Pancreas (tissue), 10 donors: ENCODE data around the gene KLHL18. TPM values are rescaled to one million over a fixed set of nuclear protein-coding genes. Genes with fewer than 3 reads are reported as not detected.
"Not testable (repeated sequence)": the region's sequence is repeated elsewhere in the genome, so short reads cannot be mapped to it uniquely, and the experiment has no call there.

Experiments used
- ATAC-seq, 4 donors: fragments of 200-7000 bp; cut with Tn5 transposase; one replicate each; pipeline versions ENCODE4 v1.8.0 to v1.9.1; 2020; ENCODE audit warnings: mild to moderate bottlenecking in 4 of 4, moderate library complexity in 4 of 4
- DNase-seq, 6 donors: peaks; one replicate each; pipeline ENCODE4 v3.0.0-alpha.2; 2020
- FAIRE-seq: peaks from 2 replicates; lab custom pipeline; 2012; peaks lifted over from hg19 to GRCh38; lab: Jason Lieb, UNC
- H3K27ac ChIP-seq, 4 donors: fragments of 200-600 bp; sonication (generic); 1 replicate in 3 of 4; 2 replicates in 1 of 4; pipeline versions ENCODE4 v1.5.0 to v1.8.0; 2020
- H3K27me3 ChIP-seq, 4 donors: fragments of 200-600 bp; one replicate each; pipeline ENCODE4 v1.8.0; 2021
- H3K36me3 ChIP-seq, 3 donors: fragments of 200-600 bp; sonication (generic) in 1 of 3; one replicate each; pipeline versions ENCODE4 v1.5.0 to v1.8.0; 2020 to 2021
- H3K4me1 ChIP-seq, 3 donors: fragments of 200-600 bp; one replicate each; pipeline ENCODE4 v1.8.0; 2021
- H3K4me3 ChIP-seq, 4 donors: fragments of 200-600 bp; sonication (generic) in 2 of 4; one replicate each; pipeline versions ENCODE4 v1.5.0 to v1.8.0; 2020 to 2021
- H3K9me3 ChIP-seq, 4 donors: fragments of 200-600 bp; one replicate each; pipeline ENCODE4 v1.8.0; 2021
- WGBS, 2 donors: extraction: QIAGEN DNeasy Blood & Tissue Kit; methylation state at CpG; one replicate each; pipeline ENCODE4 v1.1.7; 2013; 5-methylcytosine and 5-hydroxymethylcytosine counted together
- intact Hi-C, 3 donors: fragments of 100-400 bp; cut with DNase I; formaldehyde crosslinking; loops; one replicate each; pipeline versions ENCODE4 v1.11.1 to v1.14.2; 2022
- polyA plus RNA-seq, 2 donors: library from polyadenylated mRNA; stranded (reverse); fragments of 200-250 nt; gene quantifications; one replicate each; pipeline ENCODE4 v1.2.3, GENCODE V29; 2013
- total RNA-seq, 6 donors: library from RNA; stranded (reverse); fragmentation: NEBNext Ultra II Directional in 4 of 6; extraction: Animal tissue kit (Norgen Biotek cat#: 25700) in 4 of 6; gene quantifications; one replicate each; pipeline versions ENCODE4 v1.2.1 to v1.2.4, GENCODE V29; 2021 to 2023
- TF ChIP-seq, protein P1 (sequence below), 4 donors: fragments of 200-600 bp; sonication (generic) in 3 of 4; IDR thresholded peaks; one replicate each; pipeline versions ENCODE4 v1.5.0 to v1.8.0; 2021; ENCODE audit warnings: antibody characterized with exemption in 4 of 4
- donor health status: healthy with polysubstance abuse.
- donor health status: DM: no; HTN: no; CAD: no; lungs with moderate emphysema.
- donor health status: DM: no; HTN: no; CAD: no.
- donor health status: control.
- donor health status: control.
- donor health status: Bipolar disorder and iron deficiency.
- donor health status: DM: yes; HTN: yes; CAD: no.
- donor health status: DM: no; HTN: no; CAD: no.
- donor health status: DM: no; HTN: no; CAD: no.
- donor health status: DM: yes; HTN: yes; CAD: no.

The KLHL18 gene
- total and polyA plus RNA-seq, 8 donors: 6.1 to 14.5 (median 9.2) TPM

- Histone ChIP-seq H3K27ac (no peak overlapping the region), H3K4me3 (no peak overlapping the region), H3K36me3 (no peaks in the 10 kb centered on the region), H3K27me3 (no peaks in the 10 kb centered on the region), H3K9me3 (no peaks in the 10 kb centered on the region), H3K4me1 (no peaks in the 10 kb centered on the region)
- WGBS, 2 donors: 94 to 96% methylated on average over 1 of the region's 1 CpG
- intact Hi-C loops: no loop called here
- no peak for DNase-seq
- TF ChIP-seq, protein P1, sequence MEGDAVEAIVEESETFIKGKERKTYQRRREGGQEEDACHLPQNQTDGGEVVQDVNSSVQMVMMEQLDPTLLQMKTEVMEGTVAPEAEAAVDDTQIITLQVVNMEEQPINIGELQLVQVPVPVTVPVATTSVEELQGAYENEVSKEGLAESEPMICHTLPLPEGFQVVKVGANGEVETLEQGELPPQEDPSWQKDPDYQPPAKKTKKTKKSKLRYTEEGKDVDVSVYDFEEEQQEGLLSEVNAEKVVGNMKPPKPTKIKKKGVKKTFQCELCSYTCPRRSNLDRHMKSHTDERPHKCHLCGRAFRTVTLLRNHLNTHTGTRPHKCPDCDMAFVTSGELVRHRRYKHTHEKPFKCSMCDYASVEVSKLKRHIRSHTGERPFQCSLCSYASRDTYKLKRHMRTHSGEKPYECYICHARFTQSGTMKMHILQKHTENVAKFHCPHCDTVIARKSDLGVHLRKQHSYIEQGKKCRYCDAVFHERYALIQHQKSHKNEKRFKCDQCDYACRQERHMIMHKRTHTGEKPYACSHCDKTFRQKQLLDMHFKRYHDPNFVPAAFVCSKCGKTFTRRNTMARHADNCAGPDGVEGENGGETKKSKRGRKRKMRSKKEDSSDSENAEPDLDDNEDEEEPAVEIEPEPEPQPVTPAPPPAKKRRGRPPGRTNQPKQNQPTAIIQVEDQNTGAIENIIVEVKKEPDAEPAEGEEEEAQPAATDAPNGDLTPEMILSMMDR (IDR thresholded peaks at IDR 0.05): no peak
- no peak for ATAC-seq
- FAIRE-seq: no peak
Observed at GRCh38 chr3:47313341-47314055, 30.8 kb downstream of the KLHL18 start.

- WGBS, 2 donors: 95 to 98% methylated on average over 8 of the region's 8 CpGs
- H3K4me1 ChIP-seq: no peaks in the 10 kb centered on the region
- intact Hi-C loops: no loop called here
- ATAC-seq (no peak), FAIRE-seq (no peak), DNase-seq (no peak)
- no peaks in the 10 kb centered on the region for H3K27me3 ChIP-seq
- H3K9me3 ChIP-seq: no peaks in the 10 kb centered on the region
- H3K4me3 ChIP-seq: no peak overlapping the region
- TF ChIP-seq, protein P1 (IDR thresholded peaks at IDR 0.05): no peak
- H3K27ac ChIP-seq: no peak overlapping the region
- H3K36me3 ChIP-seq: no peaks in the 10 kb centered on the region
Observed at GRCh38 chr3:47314056-47314764, 31.5 kb downstream of the KLHL18 start.

- Histone ChIP-seq H3K36me3 (no peaks in the 10 kb centered on the region), H3K27ac (no peak overlapping the region), H3K9me3 (no peaks in the 10 kb centered on the region), H3K27me3 (no peaks in the 10 kb centered on the region), H3K4me1 (no peaks in the 10 kb centered on the region), H3K4me3 (no peak overlapping the region)
- WGBS, 2 donors: 84 to 85% methylated on average over 5 of the region's 5 CpGs
- intact Hi-C loops: no loop called here
- peak in 2 of 4 donors; percentile 23 to 34 for ATAC-seq
- TF ChIP-seq, protein P1 (IDR thresholded peaks at IDR 0.05): no peak
- no peak for FAIRE-seq
- DNase-seq: peak in 1 of 6 donors; percentile 16
Observed at GRCh38 chr3:47315069-47315647, 32.4 kb downstream of the KLHL18 start.

DNA sequence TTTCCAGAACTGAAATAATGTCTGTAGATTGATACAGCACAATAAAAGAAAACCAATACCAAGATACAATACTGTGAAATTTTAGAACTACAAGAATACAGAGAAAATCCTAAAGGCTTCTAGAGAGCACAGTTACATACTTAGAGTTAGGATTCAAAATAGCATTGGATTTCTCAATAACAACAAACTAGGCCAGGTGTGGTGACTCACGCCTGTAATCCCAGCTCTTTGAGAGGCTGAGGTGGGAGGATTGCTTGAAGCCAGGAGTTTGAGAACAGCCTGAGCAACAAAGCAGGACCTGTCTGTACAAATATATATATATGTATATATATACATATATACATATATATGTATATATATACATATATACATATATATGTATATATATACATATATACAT, 33.4 kb downstream of the KLHL18 start:
- ATAC-seq, intact Hi-C loops, DNase-seq, H3K36me3 ChIP-seq, H3K4me1 ChIP-seq, FAIRE-seq, H3K4me3 ChIP-seq, H3K27ac ChIP-seq, H3K9me3 ChIP-seq, H3K27me3 ChIP-seq: not testable (repeated sequence)
- 89 to 96% methylated on average over 1 of the region's 1 CpG for WGBS, 2 donors

DNA sequence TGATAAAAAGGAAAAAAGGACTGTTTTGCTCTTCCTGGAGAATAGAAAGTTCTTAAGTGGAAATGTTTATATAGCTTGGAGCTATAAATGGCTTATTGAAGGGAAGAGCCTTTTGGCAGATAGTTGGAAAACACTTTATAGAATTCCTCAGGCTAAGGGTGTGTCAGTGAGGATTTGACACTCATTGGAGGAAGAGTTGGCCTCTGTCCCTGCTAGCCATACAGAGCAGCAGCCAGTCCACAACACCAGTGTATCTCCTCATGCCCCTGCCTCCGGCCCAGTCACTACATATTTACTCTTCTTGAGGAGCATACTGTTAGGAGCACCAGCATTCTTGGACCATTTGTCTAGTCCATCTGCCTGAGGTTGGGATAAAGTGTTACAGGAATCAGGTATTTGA, 36.2 kb downstream of the KLHL18 start:
- Histone ChIP-seq H3K27me3 (no peaks in the 10 kb centered on the region), H3K27ac (no peak overlapping the region), H3K4me1 (no peaks in the 10 kb centered on the region), H3K4me3 (no peak overlapping the region), H3K36me3 (no peaks in the 10 kb centered on the region), H3K9me3 (no peaks in the 10 kb centered on the region)
- intact Hi-C loops: no loop called here
- TF ChIP-seq, protein P1 (IDR thresholded peaks at IDR 0.05): no peak
- no peak for DNase-seq
- no peak for ATAC-seq
- 77 to 81% methylated on average over 1 of the region's 1 CpG for WGBS, 2 donors
- FAIRE-seq: no peak
